CD4-positive, alpha-beta memory T cell (primary cell): Measurements from ENCODE around the gene ATP2A1. TPM values are rescaled to one million over a fixed set of nuclear protein-coding genes. Genes with fewer than 3 reads are reported as not detected.
"Not testable (repeated sequence)": the region's sequence is repeated elsewhere in the genome, so short reads cannot be mapped to it uniquely, and the experiment has no call there.

ENCODE experiments used
- CTCF ChIA-PET: fragments of 350-600 bp; sonication (Branson Sonifier 250); formaldehyde crosslinking; loops from one replicate; lab custom pipeline; 2021; ENCODE audit warnings: inconsistent platforms; ENCODE audit not compliant: partially characterized antibody; lab: Charles Lee
- POLR2A ChIA-PET: fragments of 350-600 bp; sonication (Branson Sonifier 250); formaldehyde crosslinking; loops from one replicate; lab custom pipeline; 2021; ENCODE audit not compliant: partially characterized antibody; lab: Charles Lee
- DNase-seq, 5 donors: peaks; one replicate each; pipeline versions ENCODE4 v3.0.0 to v3.0.0-alpha.2; 2020 to 2022; ENCODE audit warnings: mixed read lengths in 1 of 5
- H3K27ac ChIP-seq: one replicate; pipeline ENCODE4 v1.7.0; 2013; ENCODE audit warnings: low read depth, low read length
- H3K27me3 ChIP-seq: 2 replicates; pipeline ENCODE4 v1.7.0; 2013; ENCODE audit warnings: mild to moderate bottlenecking, low read length, moderate library complexity; ENCODE audit not compliant: insufficient read depth
- H3K36me3 ChIP-seq: 2 replicates; pipeline ENCODE4 v1.7.0; 2013; ENCODE audit warnings: mild to moderate bottlenecking, low read length, moderate library complexity; ENCODE audit not compliant: insufficient read depth
- H3K4me1 ChIP-seq: 2 replicates; pipeline ENCODE4 v1.7.0; 2013; ENCODE audit warnings: mild to moderate bottlenecking, low read length, moderate library complexity; ENCODE audit not compliant: insufficient read depth
- H3K4me3 ChIP-seq, 2 donors: one replicate each; pipeline ENCODE4 v1.7.0; 2013; ENCODE audit warnings: low read length in 2 of 2, mild to moderate bottlenecking in 1 of 2
- H3K9me3 ChIP-seq, 2 donors: one replicate each; pipeline ENCODE4 v1.7.0; 2013; ENCODE audit warnings: low read length in 2 of 2, control low read depth in 1 of 2; ENCODE audit not compliant: control insufficient read depth in 1 of 2
- H3K27ac Mint-ChIP-seq, 7 donors: one replicate each; pipeline ENCODE4 v1.8.0; 2020 to 2021; ENCODE audit warnings: mixed read lengths in 7 of 7, mild to moderate bottlenecking in 6 of 7, inconsistent platforms in 3 of 7, moderate library complexity in 3 of 7
- H3K27me3 Mint-ChIP-seq, 2 donors: one replicate each; pipeline ENCODE4 v1.8.0; 2020 to 2021; ENCODE audit warnings: mixed read lengths in 2 of 2
- H3K36me3 Mint-ChIP-seq, 2 donors: one replicate each; pipeline ENCODE4 v1.8.0; 2020 to 2021; ENCODE audit warnings: mixed read lengths in 2 of 2, inconsistent platforms in 1 of 2, mild to moderate bottlenecking in 1 of 2
- H3K4me1 Mint-ChIP-seq, 4 donors: one replicate each; pipeline ENCODE4 v1.8.0; 2020 to 2021; ENCODE audit warnings: mixed read lengths in 4 of 4, mild to moderate bottlenecking in 1 of 4
- H3K4me3 Mint-ChIP-seq, 8 donors: one replicate each; pipeline ENCODE4 v1.8.0; 2020 to 2021; ENCODE audit warnings: mixed read lengths in 8 of 8, mild to moderate bottlenecking in 7 of 8, moderate library complexity in 6 of 8, inconsistent platforms in 3 of 8
- H3K9me3 Mint-ChIP-seq, 8 donors: one replicate each; pipeline ENCODE4 v1.8.0; 2020 to 2021; ENCODE audit warnings: mixed read lengths in 8 of 8, mild to moderate bottlenecking in 5 of 8, inconsistent platforms in 3 of 8, moderate library complexity in 1 of 8
- intact Hi-C: fragments of 100-400 bp; cut with micrococcal nuclease; formaldehyde crosslinking; loops from one replicate; pipeline ENCODE4 v1.15.1; 2023
- polyA plus RNA-seq, 2 donors: library from polyadenylated mRNA; unstranded; fragments of 300-500 nt; fragmentation: Illumina TruSeq; gene quantifications; one replicate each; pipeline ENCODE4 v1.2.3, GENCODE V29; 2021
- total RNA-seq, 2 experiments: library from RNA; stranded (reverse); gene quantifications; one replicate each; pipeline ENCODE4 v1.2.3, GENCODE V29; 2021

ATP2A1 gene
- total and polyA plus RNA-seq, 4 experiments from 2014 or later = 0.67 to 0.94 TPM; not detected in 2

DNA sequence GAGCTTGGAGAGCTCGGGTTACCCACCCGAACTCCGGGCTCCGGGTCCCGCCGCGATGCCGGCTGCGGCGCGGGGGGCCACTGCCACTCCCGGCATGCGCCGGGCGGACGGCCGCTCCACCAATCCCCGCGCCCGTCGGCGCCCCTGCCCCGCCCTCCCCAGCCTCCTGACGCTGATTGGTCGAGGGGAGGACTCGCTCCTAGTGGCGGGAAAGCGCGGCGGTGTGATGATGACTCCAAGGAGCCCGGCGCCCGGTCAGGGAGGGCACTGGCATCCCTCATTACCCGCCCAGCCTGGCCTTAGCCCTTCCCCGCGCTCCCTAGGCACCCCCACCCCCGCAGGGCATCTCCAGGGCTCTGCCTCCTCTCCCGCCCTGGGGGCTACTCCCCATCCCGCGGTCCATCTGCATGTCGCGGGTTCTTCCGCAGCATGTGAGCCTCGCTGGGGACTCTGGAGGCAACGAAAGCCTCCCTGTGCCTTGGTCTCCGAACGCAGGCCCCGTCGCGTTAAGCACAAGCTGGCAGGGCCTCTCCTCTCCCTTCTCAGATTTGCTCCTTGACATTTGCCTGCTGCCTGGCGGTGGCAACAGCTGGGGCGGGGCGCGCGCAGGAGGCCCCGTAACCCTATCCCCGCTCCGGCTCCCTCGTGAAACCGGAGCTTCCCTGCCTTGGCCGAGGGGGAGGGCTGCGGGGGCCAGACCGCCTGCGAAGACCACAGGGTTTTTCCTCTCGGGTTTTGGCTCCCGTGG is 1.7 kb downstream of the ATP2A1 start:
- H3K4me1 Mint-ChIP-seq = peaks cover 3 to 18% (median 11%) of the 10 kb centered on the region in 4 donors
- no peaks in the 10 kb centered on the region for H3K36me3 Mint-ChIP-seq
- DNase-seq = peak; percentile 79 to 92 (median 82)
- Histone ChIP-seq H3K36me3 (no peaks in the 10 kb centered on the region), H3K4me1 (peaks cover 13% of the 10 kb centered on the region), H3K27ac (peak overlapping the region; percentile 53), H3K4me3 (peak overlapping the region; percentile 49 to 82), H3K27me3 (no peaks in the 10 kb centered on the region), H3K9me3 (no peaks in the 10 kb centered on the region)
- peaks cover 0 to 1% (median 0%) of the 10 kb centered on the region in 8 donors for H3K9me3 Mint-ChIP-seq
- H3K27me3 Mint-ChIP-seq = peaks cover 0 to 7% of the 10 kb centered on the region in 2 donors
- CTCF ChIA-PET = interaction anchor here (0.6 to 3.0 kb wide), 5 partner anchors 10 to 65 kb away, joined by 3 to 14 read pairs (median 4); no protein-coding TSS in a partner anchor
- H3K27ac Mint-ChIP-seq = peak overlapping the region in 2 of 7 donors; percentile 66 to 74
- POLR2A ChIA-PET = interaction anchor here (0.6 to 2.7 kb wide), 7 partner anchors 16 to 65 kb away, joined by 3 to 34 read pairs (median 5); partner anchors contain the start of genes ATXN2L, RABEP2, SH2B1 and TUFM
- H3K4me3 Mint-ChIP-seq = peak overlapping the region; percentile 88 to 93 (median 90)
- intact Hi-C loops = loop anchor here (1.0 to 2.0 kb wide), 3 partner anchors 15 to 45 kb away; partner anchors contain the start of genes RABEP2 and TUFM

DNA sequence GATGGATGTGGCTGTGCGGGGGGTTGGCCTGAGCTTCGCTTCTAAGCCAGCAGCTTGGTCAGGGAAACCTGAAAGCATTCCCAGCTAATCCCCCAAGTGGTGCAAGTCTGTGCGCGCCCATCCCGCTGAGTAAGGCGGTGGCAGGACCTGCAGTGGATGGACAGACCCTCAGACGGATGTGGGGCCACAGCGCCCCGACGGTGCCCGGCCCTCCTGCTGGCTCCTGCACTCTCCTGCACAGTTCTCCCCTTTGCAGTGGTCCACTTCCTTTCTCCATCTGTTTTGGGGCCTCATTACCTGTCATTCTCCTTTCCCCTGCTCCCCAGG is 2.3 kb downstream of the ATP2A1 start:
- CTCF ChIA-PET = interaction anchor here (0.6 to 3.0 kb wide), 4 partner anchors 10 to 64 kb away, joined by 3 to 14 read pairs (median 4); no protein-coding TSS in a partner anchor
- Mint-ChIP-seq H3K36me3 (no peaks in the 10 kb centered on the region), H3K4me1 (peaks cover 3 to 18% (median 11%) of the 10 kb centered on the region in 4 donors), H3K9me3 (peaks cover 0 to 1% (median 0%) of the 10 kb centered on the region in 8 donors), H3K4me3 (peak overlapping the region; percentile 56 to 90 (median 85)), H3K27me3 (peaks cover 0 to 7% of the 10 kb centered on the region in 2 donors), H3K27ac (peak overlapping the region in 2 of 7 donors; percentile 66 to 89)
- DNase-seq = no peak
- Histone ChIP-seq H3K36me3 (no peaks in the 10 kb centered on the region), H3K27ac (no peak overlapping the region), H3K4me1 (peaks cover 13% of the 10 kb centered on the region), H3K27me3 (no peaks in the 10 kb centered on the region), H3K4me3 (peak overlapping the region in 1 of 2 donors; percentile 82), H3K9me3 (no peaks in the 10 kb centered on the region)
- intact Hi-C loops = loop anchor here (2.0 kb wide), 1 partner anchor 44 kb away; the partner anchor contains the start of gene RABEP2
- POLR2A ChIA-PET = interaction anchor here (1.0 to 2.7 kb wide), 2 partner anchors 17 to 45 kb away, joined by 3 to 34 read pairs; partner anchors contain the start of genes RABEP2 and SH2B1

DNA sequence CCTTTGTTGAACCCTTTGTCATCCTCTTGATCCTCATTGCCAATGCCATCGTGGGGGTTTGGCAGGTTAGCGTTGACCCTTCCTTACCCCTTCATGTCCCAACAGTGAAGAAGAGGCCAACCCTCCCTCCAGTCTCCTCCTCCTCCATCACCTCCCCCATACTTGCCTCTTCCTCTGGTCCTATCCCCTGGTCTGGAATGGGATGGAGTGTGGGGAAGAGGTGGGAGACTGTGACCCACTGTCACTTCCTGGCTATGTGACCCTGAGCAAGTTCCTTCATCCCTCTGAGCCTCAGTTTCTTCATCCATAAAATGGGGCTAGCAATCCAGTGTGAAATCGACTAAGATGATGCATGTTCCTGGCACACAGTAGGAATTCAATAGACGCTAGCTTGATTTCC is 2.7 kb downstream of the ATP2A1 start:
- peaks cover 0 to 7% of the 10 kb centered on the region in 2 donors for H3K27me3 Mint-ChIP-seq
- no peaks in the 10 kb centered on the region for H3K36me3 Mint-ChIP-seq
- H3K27ac Mint-ChIP-seq = peak overlapping the region in 3 of 7 donors; percentile 9 to 89 (median 54)

DNA sequence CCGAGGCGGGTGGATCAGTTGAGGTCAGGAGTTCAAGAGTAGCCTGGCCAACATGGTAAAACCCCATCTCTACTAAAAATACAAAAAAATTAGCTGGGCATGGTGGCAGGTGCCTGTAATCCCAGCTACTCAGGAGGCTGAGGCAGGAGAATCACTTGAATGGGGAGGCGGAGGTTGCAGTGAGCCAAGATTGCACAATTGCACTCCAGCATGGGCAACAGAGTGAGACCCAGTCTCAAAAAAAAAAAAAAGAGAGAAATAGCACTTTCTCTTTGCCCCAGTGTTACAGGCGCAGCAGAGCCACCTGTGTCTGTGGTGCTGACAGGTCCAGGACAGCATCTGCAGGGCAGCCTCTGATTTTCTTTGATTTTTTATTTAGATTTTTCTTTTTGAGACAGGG is 3.3 kb downstream of the ATP2A1 start:
- intact Hi-C loops = loop anchor here (2.0 kb wide), 1 partner anchor 43 kb away; the partner anchor contains the start of gene RABEP2
- H3K9me3 ChIP-seq, H3K36me3 Mint-ChIP-seq, POLR2A ChIA-PET, H3K9me3 Mint-ChIP-seq, H3K27me3 ChIP-seq, H3K27me3 Mint-ChIP-seq, DNase-seq, H3K4me3 ChIP-seq, H3K36me3 ChIP-seq, H3K27ac ChIP-seq, CTCF ChIA-PET: not testable (repeated sequence)
- H3K27ac Mint-ChIP-seq = peak overlapping the region in 1 of 7 donors; percentile 25
- H3K4me1 ChIP-seq = peaks cover 13% of the 10 kb centered on the region
- H3K4me1 Mint-ChIP-seq = peaks cover 3 to 18% (median 11%) of the 10 kb centered on the region in 4 donors
- H3K4me3 Mint-ChIP-seq = peak overlapping the region in 1 of 8 donors; percentile 57

More for the DNA sequence above, 2.7 kb downstream of the ATP2A1 start:
- intact Hi-C loops = loop anchor here (2.0 kb wide), 1 partner anchor 44 kb away; the partner anchor contains the start of gene RABEP2
- H3K4me1 ChIP-seq = peaks cover 13% of the 10 kb centered on the region
- no peak overlapping the region for H3K27ac ChIP-seq
- peaks cover 3 to 18% (median 11%) of the 10 kb centered on the region in 4 donors for H3K4me1 Mint-ChIP-seq
- no peak for DNase-seq
- ChIA-PET CTCF (interaction anchor here (0.6 to 3.0 kb wide), 3 partner anchors 11 to 64 kb away, joined by 3 to 14 read pairs (median 5); no protein-coding TSS in a partner anchor), POLR2A (interaction anchor here (1.0 to 2.7 kb wide), 2 partner anchors 17 to 44 kb away, joined by 3 to 34 read pairs; partner anchors contain the start of genes RABEP2 and SH2B1)
- no peaks in the 10 kb centered on the region for H3K9me3 ChIP-seq
- no peaks in the 10 kb centered on the region for H3K36me3 ChIP-seq
- H3K4me3 Mint-ChIP-seq = peak overlapping the region; percentile 56 to 90 (median 80)
- H3K4me3 ChIP-seq = no peak overlapping the region
- no peaks in the 10 kb centered on the region for H3K27me3 ChIP-seq
- peaks cover 0 to 1% (median 0%) of the 10 kb centered on the region in 8 donors for H3K9me3 Mint-ChIP-seq

DNA sequence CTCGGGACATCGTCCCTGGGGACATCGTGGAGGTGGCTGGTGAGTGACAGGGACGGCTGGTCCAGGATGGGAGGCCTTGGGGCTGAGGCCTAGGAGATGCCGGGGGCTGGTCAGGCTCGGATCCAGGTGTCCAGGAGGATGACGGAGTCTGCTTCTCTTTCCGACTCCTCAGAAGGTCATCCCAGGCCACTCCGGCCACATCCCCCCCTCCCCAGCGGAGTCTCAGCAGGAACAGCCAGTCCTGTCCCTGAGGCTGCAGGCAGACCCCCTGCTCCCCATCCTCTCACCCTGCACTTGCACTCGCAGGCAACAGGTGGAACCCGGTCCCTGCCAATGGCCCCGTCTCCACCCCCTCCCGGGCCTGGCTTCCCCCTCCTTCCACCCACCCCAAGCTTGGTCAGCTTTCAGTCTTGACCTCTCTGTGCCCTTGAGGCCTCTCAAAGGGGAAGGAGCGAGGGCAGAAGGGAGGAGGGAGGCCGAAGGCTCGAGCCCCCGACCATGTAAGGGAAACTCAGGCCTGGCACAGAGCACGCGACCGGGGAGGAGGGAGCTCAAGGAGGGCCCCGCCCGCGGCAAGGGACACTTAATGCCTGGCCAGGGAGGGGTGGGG is 4.4 kb downstream of the ATP2A1 start:
- intact Hi-C loops = no loop called here
- Mint-ChIP-seq H3K4me1 (peaks cover 3 to 18% (median 11%) of the 10 kb centered on the region in 4 donors), H3K9me3 (peaks cover 0 to 1% (median 0%) of the 10 kb centered on the region in 8 donors), H3K4me3 (no peak overlapping the region), H3K27me3 (peaks cover 0 to 7% of the 10 kb centered on the region in 2 donors), H3K27ac (no peak overlapping the region), H3K36me3 (no peaks in the 10 kb centered on the region)
- Histone ChIP-seq H3K27me3 (no peaks in the 10 kb centered on the region), H3K27ac (no peak overlapping the region), H3K36me3 (no peaks in the 10 kb centered on the region), H3K4me1 (peaks cover 13% of the 10 kb centered on the region), H3K9me3 (no peaks in the 10 kb centered on the region), H3K4me3 (no peak overlapping the region)
- ChIA-PET CTCF (no interaction called here), POLR2A (no interaction called here)
- DNase-seq = no peak

DNA sequence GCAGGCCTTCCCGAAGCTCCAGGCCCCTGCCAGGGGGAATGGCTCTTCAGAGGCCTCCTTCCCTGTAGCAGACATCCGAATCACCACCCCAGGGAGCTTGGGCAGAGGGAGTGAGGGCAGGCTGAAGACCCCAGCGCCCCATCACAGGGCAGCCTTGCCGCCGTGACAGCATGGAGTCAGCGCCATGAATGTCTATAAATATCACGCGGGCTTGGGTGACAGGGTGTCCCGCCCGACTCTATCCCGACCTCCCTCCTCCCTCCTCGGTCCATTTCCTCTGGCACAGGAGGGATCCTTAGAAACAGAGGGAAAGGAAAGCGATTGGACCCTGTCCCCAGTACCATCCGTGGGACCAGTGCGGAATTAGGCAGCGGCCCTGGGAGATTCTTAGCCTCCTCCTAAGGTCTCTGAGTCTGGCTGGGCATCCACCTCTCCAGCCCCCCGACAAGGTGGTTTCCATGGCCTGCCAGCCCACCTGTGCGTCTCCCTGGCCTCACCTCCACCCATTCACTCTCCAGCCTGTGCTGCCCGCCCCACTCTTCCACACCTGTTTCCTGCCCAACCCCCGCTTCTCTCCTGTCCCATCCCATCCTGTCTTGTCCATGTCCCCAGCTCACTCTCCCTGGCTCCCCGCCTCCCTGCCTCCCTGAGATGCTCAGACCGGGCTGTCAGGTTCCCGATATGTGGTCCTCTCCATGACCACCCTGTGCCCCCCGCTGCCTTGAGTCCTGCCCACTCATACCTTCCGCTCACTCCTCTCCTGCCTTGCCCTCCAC is 5.1 kb downstream of the ATP2A1 start:
- H3K27me3 Mint-ChIP-seq = peaks cover 0 to 7% of the 10 kb centered on the region in 2 donors
- peaks cover 0 to 1% (median 0%) of the 10 kb centered on the region in 8 donors for H3K9me3 Mint-ChIP-seq
- no peak for DNase-seq
- intact Hi-C loops = no loop called here
- H3K36me3 Mint-ChIP-seq = no peaks in the 10 kb centered on the region
- Histone ChIP-seq H3K9me3 (no peaks in the 10 kb centered on the region), H3K27ac (no peak overlapping the region), H3K4me1 (peaks cover 13% of the 10 kb centered on the region), H3K27me3 (no peaks in the 10 kb centered on the region), H3K36me3 (no peaks in the 10 kb centered on the region), H3K4me3 (no peak overlapping the region)
- peaks cover 3 to 18% (median 11%) of the 10 kb centered on the region in 4 donors for H3K4me1 Mint-ChIP-seq
- peak overlapping the region in 1 of 8 donors; percentile 45 for H3K4me3 Mint-ChIP-seq
- CTCF ChIA-PET = interaction anchor here (1.1 kb wide), 1 partner anchor 62 kb away, joined by 5 read pairs; no protein-coding TSS in a partner anchor
- H3K27ac Mint-ChIP-seq = peak overlapping the region in 3 of 7 donors; percentile 55 to 85 (median 64)
- POLR2A ChIA-PET = interaction anchor here (0.5 kb wide), 1 partner anchor 44 kb away, joined by 3 read pairs; no protein-coding TSS in a partner anchor
